GM21619 (cell line): ENCODE results near the gene MEF2B.
"Not testable (repeated sequence)": the region's sequence is repeated elsewhere in the genome, so short reads cannot be mapped to it uniquely, and the experiment has no call there.

Experiments used
- ATAC-seq: cut with Tn5 transposase; IDR thresholded peaks from one replicate; pipeline ENCODE4 v1.9.1; 2021; ENCODE audit not compliant: unreplicated experiment

MEF2B gene

DNA sequence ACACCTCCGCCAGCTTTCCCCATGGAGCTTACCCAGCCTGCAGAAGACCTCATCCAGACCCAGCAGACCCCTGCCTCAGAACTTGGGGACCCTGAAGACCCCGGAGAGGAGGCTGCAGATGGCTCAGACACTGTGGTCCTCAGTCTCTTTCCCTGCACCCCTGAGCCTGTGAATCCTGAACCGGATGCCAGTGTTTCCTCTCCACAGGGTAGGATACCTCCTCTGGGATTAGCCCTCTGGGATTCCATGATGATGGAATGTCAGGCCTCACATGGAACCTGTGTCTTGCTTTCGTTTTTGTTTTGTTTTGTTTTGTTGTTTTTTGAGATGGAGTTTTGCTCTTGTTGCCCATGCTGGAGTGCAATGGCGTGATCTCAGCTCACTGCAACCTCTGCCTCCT is 23.9 kb upstream of the MEF2B start:
- ATAC-seq: no peak

DNA sequence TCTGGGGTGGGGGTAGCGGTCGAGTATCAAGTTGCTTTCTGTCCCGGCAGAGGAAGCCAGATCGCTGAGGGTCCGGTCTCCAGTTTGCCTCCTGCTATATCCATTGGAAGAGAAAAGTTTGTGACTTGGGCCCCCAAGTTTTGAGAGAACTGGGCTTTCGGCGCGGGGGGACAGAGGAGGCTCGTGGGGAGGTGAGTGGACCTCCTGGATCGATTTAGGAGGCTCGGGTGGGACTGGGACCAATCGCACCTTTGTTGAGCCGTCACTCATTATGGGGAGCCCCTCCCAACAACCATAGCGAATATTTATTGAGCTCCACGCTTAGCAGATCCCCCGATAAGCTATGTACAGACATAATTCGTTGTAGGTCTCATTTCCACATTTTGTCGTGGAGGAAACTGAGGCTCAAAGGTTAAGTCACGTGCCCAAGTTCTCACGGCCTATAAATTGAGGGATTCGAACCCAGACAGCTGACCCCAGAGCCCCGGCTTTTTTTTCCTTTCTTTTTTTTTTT is 22.9 kb upstream of the MEF2B start:
- no peak for ATAC-seq

DNA sequence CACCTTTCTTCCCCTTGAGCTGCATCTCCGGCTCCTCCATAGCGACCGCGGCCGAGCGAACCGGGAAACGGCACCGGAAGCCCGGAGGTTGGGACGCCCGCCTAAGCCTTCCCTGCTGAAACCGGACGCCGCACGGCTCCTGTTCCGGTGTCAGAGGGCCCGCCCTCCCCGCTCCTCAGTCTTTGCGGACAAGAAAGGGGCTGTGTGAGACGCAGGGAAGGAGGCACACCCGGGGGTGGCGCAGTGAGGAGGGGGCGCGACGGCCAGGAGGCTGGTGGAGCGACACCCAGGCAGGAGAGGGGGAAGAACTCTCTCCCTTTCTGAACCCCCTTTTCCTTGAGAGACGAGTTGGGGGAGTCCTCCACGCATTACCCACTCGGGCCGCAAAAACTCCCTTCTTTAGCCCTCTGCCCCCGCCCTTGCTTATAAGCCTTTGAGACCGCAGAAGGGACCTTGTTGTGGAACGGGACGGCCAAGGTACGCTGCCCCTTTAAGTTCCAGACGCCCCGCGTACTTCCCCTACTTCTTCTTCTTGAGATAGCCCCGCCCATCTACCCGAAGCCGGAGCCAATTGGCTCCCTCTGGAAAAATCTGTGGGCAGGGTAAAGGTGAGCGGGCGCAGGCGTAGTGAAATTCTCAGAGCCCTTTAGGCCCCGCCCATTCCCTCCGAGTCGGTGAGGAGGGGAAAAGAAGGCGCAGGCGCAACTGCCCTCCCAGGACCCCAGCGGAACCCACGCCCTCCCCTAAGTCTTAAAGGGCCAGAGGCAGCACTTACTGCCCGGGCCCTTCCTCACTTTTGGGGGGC is 22.2 kb upstream of the MEF2B start, which contains the start of the genes BORCS8 and RFXANK:
BORCS8 (minus strand) TSS at position 75 of the 805 bp plus-strand sequence; CDS start at position 40, 35 bp downstream.
RFXANK (plus strand) TSS at position 181 of the 805 bp plus-strand sequence. CDS start 1,689 bp downstream, outside the sequence.
- ATAC-seq: peak; percentile 71

DNA sequence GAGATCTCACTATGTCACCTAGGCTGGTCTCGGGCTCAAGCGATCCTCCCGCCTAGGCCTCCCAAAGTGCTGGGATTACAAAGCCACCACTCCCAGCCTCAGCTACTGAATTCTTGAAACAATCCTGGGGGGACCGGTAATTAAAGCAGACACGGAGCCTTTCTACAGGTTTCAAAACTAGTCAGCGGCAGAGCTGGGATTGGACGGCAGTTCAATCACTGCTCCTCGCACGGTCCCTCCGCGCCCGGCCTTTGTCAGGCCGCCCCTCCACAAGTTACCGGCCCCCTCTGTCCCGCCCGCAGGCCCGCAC is 21.7 kb upstream of the MEF2B start:
- no peak for ATAC-seq

DNA sequence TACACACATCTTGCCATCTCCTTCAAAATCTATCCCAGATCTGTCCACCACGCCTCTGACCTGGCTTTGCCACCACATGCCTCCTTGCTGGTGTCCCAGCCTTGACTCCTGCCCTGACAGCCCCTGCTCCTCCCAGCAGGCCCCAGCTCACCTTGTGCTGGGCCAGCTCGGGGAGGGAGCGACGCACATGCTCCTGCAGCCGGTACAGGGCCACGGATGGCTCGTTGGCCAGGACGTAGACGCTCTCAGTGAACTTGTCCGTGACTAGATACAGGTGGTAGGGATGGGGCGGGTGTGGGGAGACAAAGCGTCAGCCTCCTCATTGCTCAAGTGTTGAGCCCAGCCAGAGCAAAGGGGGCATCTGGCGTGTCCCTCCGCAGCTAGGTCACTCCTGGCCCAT is 16.7 kb upstream of the MEF2B start:
- no peak for ATAC-seq

DNA sequence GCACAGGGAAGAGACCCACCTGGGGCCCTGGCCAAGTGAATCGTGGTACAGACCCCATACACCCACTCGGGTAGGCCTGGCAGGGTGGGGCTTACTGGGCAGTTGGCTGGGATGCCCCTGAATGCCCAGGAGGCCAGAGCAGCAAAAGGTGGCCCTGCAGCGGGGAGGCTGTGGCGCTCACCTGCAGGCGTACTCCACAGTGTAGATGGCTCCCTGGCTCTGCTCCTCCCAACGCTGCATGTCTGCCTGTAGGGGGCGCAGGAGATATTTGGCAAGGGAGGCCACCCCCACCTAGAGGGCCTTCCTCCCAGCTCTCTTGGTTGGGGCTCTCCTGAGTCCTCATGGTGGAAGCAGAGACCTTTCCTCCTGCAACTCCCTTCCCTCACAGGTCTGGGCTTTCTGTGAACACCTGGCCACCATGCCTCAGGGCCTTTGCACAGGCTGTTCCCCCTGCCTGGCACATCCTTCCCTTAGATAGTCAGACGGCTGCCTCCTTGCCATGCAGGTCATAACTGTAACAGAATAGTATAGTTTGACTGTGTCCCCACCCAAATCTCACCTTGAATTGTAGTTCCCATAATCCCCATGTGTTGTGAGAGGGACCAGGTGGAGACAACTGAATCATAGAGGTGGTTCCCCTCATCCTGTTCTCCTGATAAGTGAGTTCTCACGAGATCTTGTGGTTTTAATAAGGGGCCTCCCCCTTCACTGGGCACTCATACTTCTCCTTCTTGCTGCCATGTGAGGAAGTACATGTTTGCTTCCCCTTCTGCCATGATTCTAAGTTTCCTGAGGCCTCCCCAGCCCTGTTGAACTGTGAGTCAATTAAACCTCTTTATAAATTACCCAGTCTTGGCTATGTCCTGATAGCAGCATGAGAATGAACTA is 16.0 kb upstream of the MEF2B start:
- ATAC-seq: no peak

DNA sequence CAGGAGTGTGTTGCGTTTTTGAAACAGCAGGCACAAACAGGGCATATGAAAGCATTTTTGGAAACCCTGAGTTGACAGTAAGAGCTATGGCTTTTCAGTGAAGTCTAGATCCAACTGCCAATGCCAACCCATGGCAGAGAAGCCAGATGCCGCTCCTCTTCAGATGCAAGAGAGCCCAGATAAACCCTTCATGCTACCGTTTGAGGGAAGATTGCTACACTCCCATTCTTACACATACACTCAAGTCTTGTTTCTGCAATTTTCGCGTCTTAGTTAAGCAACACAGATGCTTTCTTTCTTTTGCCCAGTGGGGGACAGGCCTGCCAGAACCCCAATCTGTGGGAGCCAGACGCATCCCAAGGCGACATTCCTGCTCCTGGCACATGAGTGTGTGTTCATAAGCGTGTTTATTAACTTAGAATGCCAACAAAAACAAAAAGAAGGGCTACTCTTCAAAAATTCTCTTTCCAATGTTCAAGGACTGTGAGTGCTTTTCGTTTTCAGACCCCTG is 11.5 kb upstream of the MEF2B start:
- no peak for ATAC-seq

DNA sequence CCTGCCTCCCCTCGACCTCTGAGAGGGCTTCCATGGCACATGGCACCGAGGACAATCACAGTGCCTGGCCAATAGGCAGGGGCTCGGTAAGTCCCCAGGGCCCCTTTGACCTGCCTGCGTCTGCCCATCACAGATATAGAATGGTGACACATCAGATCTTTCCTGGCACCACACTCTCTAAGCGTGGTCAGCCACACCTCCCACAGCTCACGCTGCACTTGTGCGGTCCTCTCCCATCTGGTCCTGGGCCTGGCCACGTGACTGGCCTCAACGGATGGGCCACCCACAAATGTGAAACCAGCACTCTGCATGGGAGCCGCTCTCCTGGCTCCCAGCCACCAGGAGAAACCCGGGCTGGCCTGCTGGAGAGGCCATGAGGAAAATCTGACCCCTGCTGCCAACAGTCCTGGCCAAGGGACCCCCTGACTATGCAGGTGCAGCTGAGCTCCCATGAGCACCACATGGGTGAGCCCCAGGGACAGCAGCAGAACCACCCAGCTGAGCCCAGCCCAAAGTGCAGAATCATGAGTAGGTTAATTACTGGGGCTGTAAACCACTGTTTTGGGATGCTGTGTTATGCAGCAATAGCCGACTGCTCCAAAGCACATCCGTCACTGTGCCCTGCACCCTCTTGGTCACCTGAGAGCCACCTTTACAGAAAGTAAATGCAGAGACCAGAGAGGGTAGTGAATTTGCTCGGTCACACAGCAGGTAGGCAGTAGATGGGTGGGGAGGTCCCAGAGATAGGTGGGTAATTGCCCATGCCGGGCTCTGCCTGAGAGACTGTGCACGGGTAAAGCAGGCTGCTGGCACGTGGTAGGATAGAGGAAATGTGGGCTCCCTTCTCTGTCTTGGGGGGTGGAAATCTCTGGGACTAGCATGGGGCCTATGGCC is 9.7 kb upstream of the MEF2B start:
- ATAC-seq: no peak

DNA sequence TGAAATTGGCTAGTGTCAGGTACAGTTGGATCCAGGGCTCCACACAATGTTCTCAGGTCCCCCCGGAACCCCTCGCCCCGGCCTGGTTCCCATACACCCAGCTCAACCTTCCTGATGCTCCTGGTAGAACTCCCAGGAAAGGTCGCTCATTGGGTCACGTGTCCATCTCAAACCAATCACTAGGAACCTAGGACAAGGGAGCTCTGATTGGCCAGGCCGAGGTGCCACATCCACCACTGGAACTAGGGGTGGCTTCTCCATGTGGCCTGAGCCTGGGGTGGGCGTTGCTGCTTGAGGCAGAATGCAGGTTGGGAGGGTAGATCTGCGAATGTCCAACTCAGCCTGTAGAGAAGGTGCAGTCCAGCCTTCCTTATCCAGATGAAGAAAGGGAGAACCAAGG is 6.9 kb upstream of the MEF2B start:
- ATAC-seq: no peak

DNA sequence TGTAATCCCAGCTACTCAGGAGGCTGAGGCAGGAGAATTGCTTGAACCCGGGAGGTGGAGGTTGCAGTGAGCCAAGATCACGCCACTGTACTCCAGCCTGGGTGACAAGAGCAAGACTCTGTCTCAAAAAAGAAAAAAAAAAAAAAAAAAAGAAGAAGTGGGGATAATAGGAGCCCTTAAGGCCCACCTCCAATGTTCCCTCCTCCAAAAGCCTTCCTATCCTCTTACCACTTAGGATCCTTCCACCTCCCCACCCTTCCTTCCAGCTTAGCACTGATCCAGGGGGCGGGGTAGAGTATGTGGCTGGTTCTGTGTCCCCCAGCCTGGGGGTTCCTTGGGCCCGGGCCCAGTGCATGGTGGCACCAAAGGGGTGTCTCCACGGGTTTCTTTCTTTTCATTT is 3.2 kb upstream of the MEF2B start:
- not testable (repeated sequence) for ATAC-seq

DNA sequence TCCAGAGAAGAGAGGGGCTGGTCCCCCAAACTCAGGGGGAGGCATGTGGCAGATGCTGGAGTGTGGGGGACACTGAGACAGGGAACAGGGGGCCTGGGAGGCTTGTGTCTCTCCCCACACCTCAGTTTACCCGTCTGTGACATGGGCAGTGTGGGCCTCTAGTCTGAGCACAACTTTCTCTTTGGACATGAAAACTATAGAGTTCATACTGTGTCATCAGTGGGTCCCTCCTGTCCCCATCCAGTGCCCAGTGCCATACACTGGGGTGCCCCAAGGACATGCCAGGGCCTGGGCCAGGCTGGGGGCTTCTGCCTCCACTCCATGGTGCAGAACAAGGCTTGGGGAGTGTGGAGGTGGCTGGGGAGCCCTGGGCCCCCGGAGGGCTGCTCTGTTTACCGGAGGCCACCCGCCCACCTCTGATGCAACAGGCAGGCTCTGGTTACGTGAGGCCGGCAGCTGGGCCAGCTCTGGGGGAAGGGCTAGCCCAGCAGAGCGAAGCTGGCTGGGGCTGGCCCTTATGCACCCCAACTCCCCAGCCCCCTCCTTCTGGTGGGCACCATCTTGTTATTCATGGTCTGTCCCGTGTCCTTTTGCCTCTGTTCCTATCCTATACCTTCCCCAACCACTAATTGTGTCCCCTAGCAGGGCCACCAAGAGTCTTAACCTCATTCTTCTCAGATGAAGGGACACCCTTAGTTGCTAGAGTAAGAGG is 1.9 kb upstream of the MEF2B start:
- no peak for ATAC-seq

DNA sequence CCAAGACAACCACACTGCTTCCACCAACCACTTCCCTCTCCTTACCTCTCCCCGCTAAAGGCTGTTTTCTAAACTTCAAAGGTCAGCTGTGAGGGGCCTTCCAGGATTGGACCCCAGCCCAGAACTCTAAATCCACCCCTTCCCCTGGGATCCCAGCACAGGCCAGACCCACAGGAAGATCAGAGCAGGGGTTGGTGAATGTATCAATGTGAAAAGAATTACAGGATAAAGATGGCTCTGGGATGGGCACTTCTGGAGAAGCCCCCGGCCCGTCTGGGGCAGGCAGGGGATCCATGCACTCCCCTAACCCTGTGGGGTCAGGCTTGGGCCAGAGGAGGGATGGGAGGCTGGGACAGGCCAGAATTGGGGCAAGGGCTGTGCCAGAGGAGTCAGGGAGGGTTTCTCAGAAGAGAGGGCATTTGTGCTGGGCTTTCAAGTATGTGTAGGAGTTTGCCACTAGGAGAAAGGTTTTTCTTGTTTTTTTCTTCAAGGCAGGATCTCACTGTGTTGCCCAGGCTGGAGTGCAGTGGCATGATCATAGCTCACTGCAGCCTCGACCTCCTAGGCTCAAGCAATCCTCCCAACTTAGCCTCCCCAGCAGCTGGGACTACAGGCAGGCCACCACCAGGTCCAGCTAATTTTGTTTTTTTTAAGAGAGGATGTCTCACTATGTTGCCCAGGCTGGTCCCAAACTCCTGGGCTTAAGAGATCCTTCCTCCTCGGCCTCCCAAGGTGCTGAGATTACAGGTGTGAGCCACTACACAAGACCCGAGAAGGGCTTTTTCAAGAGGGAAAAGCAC is 1.0 kb upstream of the MEF2B start:
- no peak for ATAC-seq

DNA sequence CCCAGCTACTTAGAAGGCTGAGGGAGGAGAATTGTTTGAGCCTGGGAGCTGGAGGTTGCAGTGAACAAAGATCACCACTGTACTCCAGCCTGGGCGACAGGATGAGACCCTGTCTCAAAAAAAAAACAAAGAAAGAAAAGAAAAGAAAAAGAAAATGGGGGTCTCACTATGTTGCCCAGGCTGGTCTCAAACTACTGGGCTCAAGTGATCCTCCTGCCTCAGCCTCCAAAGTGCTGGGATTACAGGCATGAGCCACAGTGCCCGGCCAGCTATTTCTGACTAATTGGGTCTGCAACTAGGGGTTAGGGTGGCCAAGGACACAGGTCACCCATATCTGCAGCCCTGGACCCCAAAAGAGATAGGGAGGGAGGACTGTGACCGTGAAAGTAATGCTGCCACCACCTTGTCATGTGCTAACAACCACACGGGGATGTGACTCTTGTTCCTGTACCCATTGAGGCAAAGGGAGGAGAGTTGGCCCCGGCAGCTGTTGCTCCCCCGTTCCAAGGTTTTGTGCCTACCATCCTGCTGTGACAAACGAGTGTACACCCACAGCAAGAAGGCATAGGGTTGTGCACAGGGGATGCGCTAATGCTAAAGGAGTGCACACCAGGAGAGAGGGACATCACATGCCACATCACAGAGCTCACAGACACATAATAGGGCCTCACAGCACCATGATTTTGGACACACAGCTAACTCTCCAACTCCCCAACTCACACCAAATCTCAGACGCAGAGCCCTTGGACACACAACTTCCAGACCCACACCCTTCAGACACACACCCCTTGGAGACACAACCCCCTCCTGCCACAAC is 619 bp downstream of the MEF2B start:
- no peak for ATAC-seq

DNA sequence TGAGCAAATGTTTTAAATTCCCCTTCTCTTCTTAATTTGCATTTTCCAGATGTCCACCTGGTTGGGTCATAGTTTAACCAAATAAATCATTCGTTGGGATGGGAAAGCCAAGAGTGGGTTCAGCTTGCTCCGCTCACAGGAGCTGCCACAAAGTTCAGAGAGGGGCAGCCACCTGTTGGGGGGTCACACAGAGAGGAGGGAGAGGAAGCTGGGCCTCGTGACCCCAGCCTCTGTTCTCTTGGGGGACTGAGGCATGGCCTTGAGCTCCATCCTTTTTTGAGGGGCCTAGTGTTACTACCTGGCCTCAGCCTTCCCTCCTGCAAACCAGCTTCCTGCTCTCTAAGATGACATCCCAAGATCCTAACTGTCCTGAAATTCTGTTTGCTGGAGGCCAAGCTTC is 2.5 kb downstream of the MEF2B start:
- no peak for ATAC-seq

DNA sequence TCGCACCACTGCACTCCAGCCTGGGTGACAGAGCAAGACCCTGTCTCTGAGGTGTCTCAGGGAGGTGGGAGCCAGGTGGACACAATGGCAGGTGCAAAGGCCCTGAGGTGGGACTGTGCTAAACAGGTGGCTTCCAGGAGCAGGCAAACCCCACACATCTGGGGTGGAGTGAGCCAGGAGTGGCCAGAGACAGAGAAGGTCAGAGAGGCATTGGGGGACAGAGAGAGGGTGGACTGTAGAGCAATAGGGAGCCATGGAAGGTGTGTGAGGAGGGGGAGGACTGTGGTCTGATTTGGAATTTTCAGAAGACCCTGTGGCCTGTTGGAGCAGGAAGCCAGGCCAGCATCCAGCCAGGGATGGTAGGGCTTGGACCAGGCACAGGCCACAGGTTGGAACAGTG is 4.7 kb downstream of the MEF2B start:
- no peak for ATAC-seq

DNA sequence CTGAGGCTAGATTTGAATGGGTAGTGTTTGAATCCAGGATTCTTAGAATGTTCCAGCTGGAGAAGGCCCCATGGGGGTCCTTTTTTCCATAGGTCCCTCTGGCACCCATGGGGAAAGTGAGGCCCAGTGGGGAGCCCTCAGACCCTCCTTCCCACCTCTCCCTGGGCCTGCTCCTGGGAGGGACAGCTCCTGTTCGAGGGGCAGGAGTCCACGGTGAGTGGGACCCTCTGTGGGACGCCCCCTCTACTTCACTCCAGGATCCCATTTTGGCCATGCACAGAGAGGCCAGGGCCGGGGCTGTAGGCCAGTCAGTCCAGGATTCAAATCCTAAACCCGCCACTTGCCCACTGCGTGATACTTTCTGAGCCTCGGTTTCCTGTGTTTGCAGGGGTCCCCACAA is 7.6 kb downstream of the MEF2B start:
- ATAC-seq: no peak

DNA sequence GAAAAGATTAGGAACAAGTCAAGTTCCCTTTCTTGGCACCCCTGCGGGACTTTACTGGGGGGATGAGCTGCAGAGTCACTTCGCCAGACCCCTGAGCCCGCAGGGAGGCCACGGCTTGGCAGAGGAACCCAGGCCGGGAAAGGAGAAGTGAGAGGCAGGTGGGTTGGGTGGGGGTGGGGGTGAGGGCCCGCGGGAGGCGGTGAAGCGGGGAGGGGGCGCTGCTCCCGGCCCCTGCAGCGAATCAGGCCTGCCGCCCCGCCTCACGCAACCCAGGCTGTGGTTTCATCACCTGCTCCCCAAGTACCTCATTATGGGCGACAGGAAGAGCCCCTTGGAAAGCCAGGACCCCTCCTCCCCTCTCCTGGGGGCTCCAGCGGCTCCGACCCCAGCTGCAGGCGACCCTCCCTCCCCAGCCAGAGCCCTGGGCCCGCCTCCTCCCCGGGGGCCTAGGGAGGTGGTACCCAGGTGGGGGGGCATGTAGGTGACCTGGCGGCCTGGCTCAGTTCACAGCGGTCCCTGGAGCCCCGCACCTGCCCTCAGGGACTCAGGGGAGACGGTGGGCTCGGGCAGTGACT is 9.5 kb downstream of the MEF2B start:
- no peak for ATAC-seq

DNA sequence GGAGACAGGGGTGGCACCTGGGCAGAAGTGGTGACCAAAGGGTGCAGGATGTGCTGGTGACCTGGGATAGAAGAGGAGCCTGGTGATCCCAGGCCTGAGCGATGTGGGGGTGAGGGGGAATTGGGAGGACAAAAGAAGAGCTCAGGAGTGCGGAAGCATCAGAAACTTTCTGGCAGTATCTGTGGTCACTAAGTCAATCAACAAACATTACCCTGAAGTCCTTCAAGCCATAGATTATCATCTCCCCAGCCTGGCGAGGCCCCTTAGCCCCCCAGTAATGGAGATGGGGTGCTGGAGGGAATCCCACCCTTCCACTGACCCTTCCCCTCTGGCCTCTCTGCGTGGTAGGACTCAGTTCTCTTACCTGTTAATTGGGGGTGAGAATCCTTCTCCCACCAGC is 10.5 kb downstream of the MEF2B start:
- no peak for ATAC-seq
